Right atrium auricular region (tissue), 2 donors: ENCODE results near the gene GRB10. TPM values are rescaled to one million over a fixed set of nuclear protein-coding genes. Genes with fewer than 3 reads are reported as not detected.

Experiments
- DNase-seq: peaks from one replicate; pipeline ENCODE4 v3.0.0-alpha.2; 2019; ENCODE audit warnings: low spot score
- H3K27ac ChIP-seq, 2 donors: fragments of 200-600 bp; sonication (generic); 1 replicate in 1 of 2; 2 replicates in 1 of 2; pipeline ENCODE4 v1.5.1; 2016 to 2019
- H3K27me3 ChIP-seq, 2 donors: fragments of 200-600 bp; sonication (generic); one replicate each; pipeline versions ENCODE4 v1.5.1 to v1.6.0; 2017 to 2019
- H3K36me3 ChIP-seq: fragments of 200-600 bp; sonication (generic); one replicate; pipeline ENCODE4 v1.5.1; 2016
- H3K4me1 ChIP-seq, 2 donors: fragments of 200-600 bp; sonication (generic); one replicate each; pipeline versions ENCODE4 v1.5.1 to v1.6.0; 2017 to 2019
- H3K4me3 ChIP-seq, 2 donors: fragments of 200-600 bp; sonication (generic); 1 replicate in 1 of 2; 2 replicates in 1 of 2; pipeline ENCODE4 v1.5.1; 2017 to 2019; ENCODE audit warnings: mild to moderate bottlenecking in 1 of 2, moderate library complexity in 1 of 2
- H3K9me3 ChIP-seq, 2 donors: fragments of 200-600 bp; sonication (generic); one replicate each; pipeline ENCODE4 v1.5.1; 2019
- total RNA-seq, 2 donors: library from RNA; depleted of rRNA; stranded (reverse); fragments of >200 nt; gene quantifications; one replicate each; pipeline ENCODE4 v1.1.0, GENCODE V29; 2016
- TF ChIP-seq, protein P1 (sequence below), 2 donors: fragments of 200-600 bp; sonication (generic); IDR thresholded peaks; one replicate each; pipeline ENCODE4 v1.5.1; 2019; ENCODE audit warnings: antibody characterized with exemption in 2 of 2

GRB10 gene
- total RNA-seq, 2 donors from 2014 or later: 36.5 to 39.0 TPM

- DNase-seq: peak; percentile 58
- TF ChIP-seq, protein P1, sequence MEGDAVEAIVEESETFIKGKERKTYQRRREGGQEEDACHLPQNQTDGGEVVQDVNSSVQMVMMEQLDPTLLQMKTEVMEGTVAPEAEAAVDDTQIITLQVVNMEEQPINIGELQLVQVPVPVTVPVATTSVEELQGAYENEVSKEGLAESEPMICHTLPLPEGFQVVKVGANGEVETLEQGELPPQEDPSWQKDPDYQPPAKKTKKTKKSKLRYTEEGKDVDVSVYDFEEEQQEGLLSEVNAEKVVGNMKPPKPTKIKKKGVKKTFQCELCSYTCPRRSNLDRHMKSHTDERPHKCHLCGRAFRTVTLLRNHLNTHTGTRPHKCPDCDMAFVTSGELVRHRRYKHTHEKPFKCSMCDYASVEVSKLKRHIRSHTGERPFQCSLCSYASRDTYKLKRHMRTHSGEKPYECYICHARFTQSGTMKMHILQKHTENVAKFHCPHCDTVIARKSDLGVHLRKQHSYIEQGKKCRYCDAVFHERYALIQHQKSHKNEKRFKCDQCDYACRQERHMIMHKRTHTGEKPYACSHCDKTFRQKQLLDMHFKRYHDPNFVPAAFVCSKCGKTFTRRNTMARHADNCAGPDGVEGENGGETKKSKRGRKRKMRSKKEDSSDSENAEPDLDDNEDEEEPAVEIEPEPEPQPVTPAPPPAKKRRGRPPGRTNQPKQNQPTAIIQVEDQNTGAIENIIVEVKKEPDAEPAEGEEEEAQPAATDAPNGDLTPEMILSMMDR (IDR thresholded peaks at IDR 0.05): no peak
- Histone ChIP-seq H3K4me3 (no peak overlapping the region), H3K4me1 (peaks cover 0 to 84% of the 10 kb centered on the region in 2 donors), H3K27me3 (no peaks in the 10 kb centered on the region), H3K36me3 (no peaks in the 10 kb centered on the region), H3K27ac (peak overlapping the region; percentile 86 to 91), H3K9me3 (no peaks in the 10 kb centered on the region)
These were observed 126.4 kb downstream of the GRB10 start for GRCh38 chr7:50656141-50656895.

DNA sequence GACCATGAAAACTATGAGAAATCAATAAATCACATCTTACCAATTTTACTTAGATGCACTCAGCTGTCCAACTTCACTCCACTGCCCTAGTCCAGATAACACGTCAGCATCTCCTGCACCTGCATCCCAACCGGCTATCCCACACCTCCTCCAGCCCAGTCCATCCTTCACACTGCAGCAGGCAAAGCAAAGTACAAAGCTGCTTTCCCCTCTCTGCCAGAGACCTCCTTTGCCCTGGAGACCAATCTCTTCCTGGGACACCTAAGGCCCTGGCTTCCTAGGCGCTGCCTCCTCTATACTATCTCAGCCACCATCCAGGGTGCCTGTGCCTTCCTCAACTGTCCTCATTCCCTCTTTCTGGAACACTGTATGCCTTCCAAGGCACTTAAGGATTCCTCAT lies 127.2 kb downstream of the GRB10 start:
- DNase-seq: peak; percentile 43
- Histone ChIP-seq H3K36me3 (no peaks in the 10 kb centered on the region), H3K4me1 (peaks cover 0 to 75% of the 10 kb centered on the region in 2 donors), H3K9me3 (no peaks in the 10 kb centered on the region), H3K27ac (peak overlapping the region; percentile 86 to 91), H3K27me3 (no peaks in the 10 kb centered on the region), H3K4me3 (no peak overlapping the region)
- TF ChIP-seq, protein P1 (IDR thresholded peaks at IDR 0.05): no peak

DNA sequence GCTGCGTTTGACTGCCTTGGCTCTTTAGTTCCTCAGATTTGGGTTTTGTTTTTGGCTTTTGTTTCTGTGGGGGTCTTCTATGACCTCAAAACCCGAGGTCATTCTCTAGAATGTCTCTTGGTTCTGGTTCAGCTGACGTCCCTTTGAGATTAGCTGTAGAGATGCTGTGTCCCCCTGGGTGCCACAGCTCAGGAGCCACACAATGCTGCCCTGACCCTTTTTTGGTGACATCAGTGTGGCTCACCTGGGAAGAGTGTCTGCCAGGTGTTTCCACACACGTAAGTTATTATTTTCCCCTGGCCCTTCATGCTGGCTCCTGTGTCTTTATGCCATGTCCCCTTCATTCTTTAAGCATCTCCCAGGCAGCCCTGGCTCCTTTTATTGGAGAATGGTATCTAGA lies 127.7 kb downstream of the GRB10 start:
- Histone ChIP-seq H3K4me1 (peaks cover 0 to 71% of the 10 kb centered on the region in 2 donors), H3K27me3 (no peaks in the 10 kb centered on the region), H3K4me3 (no peak overlapping the region), H3K36me3 (no peaks in the 10 kb centered on the region), H3K27ac (peak overlapping the region; percentile 86 to 91), H3K9me3 (no peaks in the 10 kb centered on the region)
- TF ChIP-seq, protein P1 (IDR thresholded peaks at IDR 0.05): no peak
- peak; percentile 55 for DNase-seq

DNA sequence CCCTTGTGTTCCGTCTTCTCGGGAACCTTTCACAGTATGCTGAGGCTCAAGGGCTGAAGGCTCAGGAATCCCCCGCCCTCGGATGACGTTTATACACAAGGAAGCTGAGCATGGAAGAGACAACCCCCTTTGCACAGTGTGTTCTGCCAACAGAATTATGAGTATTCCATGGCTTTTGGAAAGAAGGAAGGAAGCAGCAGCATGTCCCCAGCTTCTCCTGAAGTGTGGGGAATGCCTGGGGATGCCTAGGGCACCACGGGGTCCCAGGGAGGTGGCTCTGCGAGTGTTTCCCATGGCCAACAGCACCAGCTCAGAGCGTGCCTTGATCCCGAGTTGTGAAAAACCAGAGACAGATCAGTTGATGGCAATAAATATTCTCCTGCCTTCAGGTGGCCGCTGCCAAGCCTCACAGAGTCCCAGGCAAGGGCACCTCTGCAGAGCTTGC lies 128.7 kb downstream of the GRB10 start:
- peak; percentile 93 for DNase-seq
- peak overlapping the region; percentile 86 to 91 for H3K27ac ChIP-seq
- H3K9me3 ChIP-seq: no peaks in the 10 kb centered on the region
- no peak overlapping the region for H3K4me3 ChIP-seq
- peaks cover 0 to 70% of the 10 kb centered on the region in 2 donors for H3K4me1 ChIP-seq
- H3K36me3 ChIP-seq: no peaks in the 10 kb centered on the region
- TF ChIP-seq, protein P1 (IDR thresholded peaks at IDR 0.05): no peak
- H3K27me3 ChIP-seq: no peaks in the 10 kb centered on the region

DNA sequence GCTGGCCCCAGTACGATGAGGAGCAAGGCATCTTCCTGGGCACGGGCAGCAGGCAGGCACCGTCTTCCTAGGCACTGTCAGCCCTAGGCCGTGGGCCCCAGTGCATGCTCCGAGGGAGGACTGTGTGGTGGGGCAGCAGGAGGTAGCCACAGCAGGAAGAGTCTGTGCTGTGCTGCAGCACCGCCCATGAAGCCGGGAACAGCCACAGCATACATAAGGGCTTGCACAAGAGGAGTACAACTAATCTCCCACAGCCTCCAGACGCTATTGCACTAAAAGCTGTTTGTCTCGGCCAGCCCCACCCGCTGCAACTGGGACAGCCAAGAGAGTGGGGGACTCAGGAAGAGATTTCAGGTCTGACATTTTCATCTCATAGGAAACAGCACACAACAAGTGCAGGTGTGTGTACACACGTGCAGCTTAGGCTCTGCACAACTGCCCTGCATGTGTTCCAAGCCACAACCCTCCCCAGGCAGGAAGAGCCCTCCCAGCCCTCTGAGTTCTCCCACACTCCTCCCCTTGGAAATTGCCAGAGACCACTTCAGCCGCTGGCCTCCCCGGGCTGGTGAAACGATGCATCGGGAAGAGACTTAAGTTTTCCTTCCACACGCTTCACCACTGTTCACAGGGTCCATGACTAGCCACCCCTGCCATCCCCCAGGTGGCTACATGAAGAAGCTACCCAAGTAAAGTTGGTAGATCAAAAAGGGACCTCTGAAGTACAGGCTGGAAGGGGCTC lies 129.4 kb downstream of the GRB10 start:
- H3K27ac ChIP-seq: peak overlapping the region; percentile 86 to 91
- peak; percentile 89 for DNase-seq

More for the DNA sequence above, 129.4 kb downstream of the GRB10 start:
- Histone ChIP-seq H3K36me3 (no peaks in the 10 kb centered on the region), H3K4me3 (peak overlapping the region in 1 of 2 donors; percentile 5), H3K4me1 (peaks cover 0 to 68% of the 10 kb centered on the region in 2 donors), H3K9me3 (no peaks in the 10 kb centered on the region), H3K27me3 (no peaks in the 10 kb centered on the region)
- TF ChIP-seq, protein P1 (IDR thresholded peaks at IDR 0.05): no peak
